ENCODE measurements around the gene SLC6A11.

The SLC6A11 gene

GRCh38 chr3:10806006-10806405, 10.0 kb upstream of the SLC6A11 start:
- Mint-ChIP-seq H3K9me3 (no peaks in the 10 kb centered on the region), H3K27ac (ENCODE audit: low read depth) (no peak overlapping the region), H3K4me1 (no peaks in the 10 kb centered on the region), H3K27me3 (peaks cover 44% of the 10 kb centered on the region), H3K36me3 (ENCODE audit: insufficient read depth) (no peaks in the 10 kb centered on the region), H3K4me3 (no peak overlapping the region)
- DNase-seq (ENCODE audit: low spot score in 2 of 2) (no peak), ATAC-seq (replicated peaks; ENCODE audit: extremely low read depth, poor library complexity, severe bottlenecking) (no peak)

GRCh38 chr3:10808130-10808735, 7.8 kb upstream of the SLC6A11 start:
- Mint-ChIP-seq H3K27me3 (peaks cover 45% of the 10 kb centered on the region), H3K36me3 (ENCODE audit: insufficient read depth) (no peaks in the 10 kb centered on the region), H3K9me3 (no peaks in the 10 kb centered on the region), H3K4me1 (no peaks in the 10 kb centered on the region), H3K4me3 (no peak overlapping the region), H3K27ac (ENCODE audit: low read depth) (no peak overlapping the region)
- no peak for DNase-seq (ENCODE audit: low spot score in 2 of 2)
- no peak for ATAC-seq (replicated peaks; ENCODE audit: extremely low read depth, poor library complexity, severe bottlenecking)

GRCh38 chr3:10808974-10809373, 7.1 kb upstream of the SLC6A11 start:
- DNase-seq (ENCODE audit: low spot score in 2 of 2) (no peak), ATAC-seq (replicated peaks; ENCODE audit: extremely low read depth, poor library complexity, severe bottlenecking) (no peak)
- H3K4me3 Mint-ChIP-seq, result no peak overlapping the region
- H3K27ac Mint-ChIP-seq (ENCODE audit: low read depth), result no peak overlapping the region
- H3K36me3 Mint-ChIP-seq (ENCODE audit: insufficient read depth), result no peaks in the 10 kb centered on the region
- no peaks in the 10 kb centered on the region for H3K9me3 Mint-ChIP-seq
- no peaks in the 10 kb centered on the region for H3K4me1 Mint-ChIP-seq
- H3K27me3 Mint-ChIP-seq, result peaks cover 53% of the 10 kb centered on the region

GRCh38 chr3:10810376-10810775, 5.7 kb upstream of the SLC6A11 start:
- DNase-seq (ENCODE audit: low spot score in 2 of 2), result no peak
- Mint-ChIP-seq H3K27ac (ENCODE audit: low read depth) (no peak overlapping the region), H3K4me1 (no peaks in the 10 kb centered on the region), H3K27me3 (peaks cover 67% of the 10 kb centered on the region), H3K36me3 (ENCODE audit: insufficient read depth) (peaks cover 1% of the 10 kb centered on the region), H3K4me3 (no peak overlapping the region), H3K9me3 (no peaks in the 10 kb centered on the region)
- no peak for ATAC-seq (replicated peaks; ENCODE audit: extremely low read depth, poor library complexity, severe bottlenecking)

- DNase-seq (ENCODE audit: low spot score in 2 of 2) (no peak), ATAC-seq (replicated peaks; ENCODE audit: extremely low read depth, poor library complexity, severe bottlenecking) (no peak)
- Mint-ChIP-seq H3K27ac (ENCODE audit: low read depth) (no peak overlapping the region), H3K4me3 (no peak overlapping the region), H3K36me3 (ENCODE audit: insufficient read depth) (peaks cover 1% of the 10 kb centered on the region), H3K9me3 (no peaks in the 10 kb centered on the region), H3K27me3 (peaks cover 62% of the 10 kb centered on the region), H3K4me1 (no peaks in the 10 kb centered on the region)
Measured at GRCh38 chr3:10813425-10813824, 2.6 kb upstream of the SLC6A11 start.

GRCh38 chr3:10814623-10815022, 1.4 kb upstream of the SLC6A11 start:
- peaks cover 58% of the 10 kb centered on the region for H3K27me3 Mint-ChIP-seq

GRCh38 chr3:10815487-10815886, 541 bp upstream of the SLC6A11 start:
- Mint-ChIP-seq H3K4me1 (no peaks in the 10 kb centered on the region), H3K36me3 (ENCODE audit: insufficient read depth) (peaks cover 1% of the 10 kb centered on the region), H3K27ac (ENCODE audit: low read depth) (no peak overlapping the region), H3K9me3 (no peaks in the 10 kb centered on the region), H3K27me3 (peaks cover 58% of the 10 kb centered on the region), H3K4me3 (no peak overlapping the region)
- no peak for DNase-seq (ENCODE audit: low spot score in 2 of 2)
- no peak for ATAC-seq (replicated peaks; ENCODE audit: extremely low read depth, poor library complexity, severe bottlenecking)

More at GRCh38 chr3:10814623-10815022, 1.4 kb upstream of the SLC6A11 start:
- ATAC-seq (replicated peaks; ENCODE audit: extremely low read depth, poor library complexity, severe bottlenecking) (no peak), DNase-seq (ENCODE audit: low spot score in 2 of 2) (no peak)
- Mint-ChIP-seq H3K4me3 (no peak overlapping the region), H3K36me3 (ENCODE audit: insufficient read depth) (peaks cover 1% of the 10 kb centered on the region), H3K4me1 (no peaks in the 10 kb centered on the region), H3K27ac (ENCODE audit: low read depth) (no peak overlapping the region), H3K9me3 (no peaks in the 10 kb centered on the region)

GRCh38 chr3:10816863-10817253, 830 bp downstream of the SLC6A11 start:
- Mint-ChIP-seq H3K4me3 (no peak overlapping the region), H3K36me3 (ENCODE audit: insufficient read depth) (peaks cover 1% of the 10 kb centered on the region), H3K27me3 (peaks cover 52% of the 10 kb centered on the region), H3K9me3 (no peaks in the 10 kb centered on the region), H3K4me1 (no peaks in the 10 kb centered on the region), H3K27ac (ENCODE audit: low read depth) (no peak overlapping the region)
- no peak for ATAC-seq (replicated peaks; ENCODE audit: extremely low read depth, poor library complexity, severe bottlenecking)
- no peak for DNase-seq (ENCODE audit: low spot score in 2 of 2)

GRCh38 chr3:10817506-10817905, 1.5 kb downstream of the SLC6A11 start:
- no peak for ATAC-seq (replicated peaks; ENCODE audit: extremely low read depth, poor library complexity, severe bottlenecking)

GRCh38 chr3:10822055-10822454, 6.0 kb downstream of the SLC6A11 start:
- DNase-seq (ENCODE audit: low spot score in 2 of 2) (no peak), ATAC-seq (replicated peaks; ENCODE audit: extremely low read depth, poor library complexity, severe bottlenecking) (no peak)
- peaks cover 39% of the 10 kb centered on the region for H3K27me3 Mint-ChIP-seq
- H3K9me3 Mint-ChIP-seq, result no peaks in the 10 kb centered on the region
- no peak overlapping the region for H3K27ac Mint-ChIP-seq (ENCODE audit: low read depth)
- H3K4me1 Mint-ChIP-seq, result no peaks in the 10 kb centered on the region
- H3K4me3 Mint-ChIP-seq, result no peak overlapping the region
- H3K36me3 Mint-ChIP-seq (ENCODE audit: insufficient read depth), result peaks cover 1% of the 10 kb centered on the region

More at GRCh38 chr3:10817506-10817905, 1.5 kb downstream of the SLC6A11 start:
- Mint-ChIP-seq H3K4me1 (no peaks in the 10 kb centered on the region), H3K27me3 (peaks cover 58% of the 10 kb centered on the region), H3K4me3 (no peak overlapping the region), H3K36me3 (ENCODE audit: insufficient read depth) (peaks cover 1% of the 10 kb centered on the region), H3K27ac (ENCODE audit: low read depth) (no peak overlapping the region), H3K9me3 (no peaks in the 10 kb centered on the region)
- no peak for DNase-seq (ENCODE audit: low spot score in 2 of 2)

GRCh38 chr3:10822708-10823515, 6.9 kb downstream of the SLC6A11 start:
- Mint-ChIP-seq H3K27me3 (peaks cover 39% of the 10 kb centered on the region), H3K4me1 (no peaks in the 10 kb centered on the region), H3K36me3 (ENCODE audit: insufficient read depth) (peaks cover 1% of the 10 kb centered on the region), H3K27ac (ENCODE audit: low read depth) (no peak overlapping the region), H3K9me3 (no peaks in the 10 kb centered on the region), H3K4me3 (no peak overlapping the region)
- ATAC-seq (replicated peaks; ENCODE audit: extremely low read depth, poor library complexity, severe bottlenecking), result no peak
- DNase-seq (ENCODE audit: low spot score in 2 of 2), result no peak

- DNase-seq (ENCODE audit: low spot score in 2 of 2), result no peak
- no peak for ATAC-seq (replicated peaks; ENCODE audit: extremely low read depth, poor library complexity, severe bottlenecking)
- Mint-ChIP-seq H3K36me3 (ENCODE audit: insufficient read depth) (peaks cover 1% of the 10 kb centered on the region), H3K27me3 (peaks cover 43% of the 10 kb centered on the region), H3K9me3 (no peaks in the 10 kb centered on the region), H3K27ac (ENCODE audit: low read depth) (no peak overlapping the region), H3K4me3 (no peak overlapping the region), H3K4me1 (no peaks in the 10 kb centered on the region)
Measured at GRCh38 chr3:10823516-10823818, 7.4 kb downstream of the SLC6A11 start.

- Mint-ChIP-seq H3K36me3 (ENCODE audit: insufficient read depth) (peaks cover 1% of the 10 kb centered on the region), H3K27me3 (peaks cover 44% of the 10 kb centered on the region), H3K9me3 (no peaks in the 10 kb centered on the region), H3K4me3 (no peak overlapping the region), H3K4me1 (no peaks in the 10 kb centered on the region), H3K27ac (ENCODE audit: low read depth) (no peak overlapping the region)
- no peak for ATAC-seq (replicated peaks; ENCODE audit: extremely low read depth, poor library complexity, severe bottlenecking)
- no peak for DNase-seq (ENCODE audit: low spot score in 2 of 2)
Measured at GRCh38 chr3:10824468-10824867, 8.4 kb downstream of the SLC6A11 start.
